ENCODE measurements around the gene GABRR3.

The GABRR3 gene

DNA sequence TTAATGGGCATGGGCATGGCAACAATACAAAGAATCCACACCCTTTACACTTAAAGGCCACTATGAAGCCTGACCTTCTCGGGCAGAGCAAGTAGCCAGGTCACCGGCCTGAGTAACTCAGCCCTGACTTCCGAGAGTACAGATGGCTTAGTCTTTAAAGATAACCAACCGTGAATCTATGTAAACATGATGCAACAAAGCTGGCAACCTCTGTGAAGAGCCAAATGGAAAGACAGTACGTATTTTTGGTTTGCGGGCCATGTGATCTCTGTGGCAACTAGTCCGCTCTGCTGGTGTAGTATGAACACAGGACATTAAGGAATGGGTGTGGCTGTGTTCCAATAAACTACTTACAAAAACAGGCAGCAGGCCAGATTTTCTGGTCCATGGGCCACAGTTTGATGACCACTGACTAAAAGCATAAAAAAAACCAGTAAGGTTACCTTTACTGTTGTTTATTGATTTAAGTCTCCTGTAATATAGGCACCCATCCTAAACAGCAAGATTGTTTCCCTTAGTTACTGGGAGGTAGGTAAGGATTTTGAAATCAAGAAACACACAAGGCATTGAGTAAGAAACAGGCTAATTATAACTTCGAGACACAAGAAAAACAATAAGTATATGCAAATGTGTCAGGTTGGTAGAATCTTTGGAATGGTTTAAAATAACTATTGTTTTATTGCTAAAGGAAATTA is 77.4 kb downstream of the GABRR3 start:
- DNase-seq (ENCODE audit: low read depth) = peak; percentile 90

DNA sequence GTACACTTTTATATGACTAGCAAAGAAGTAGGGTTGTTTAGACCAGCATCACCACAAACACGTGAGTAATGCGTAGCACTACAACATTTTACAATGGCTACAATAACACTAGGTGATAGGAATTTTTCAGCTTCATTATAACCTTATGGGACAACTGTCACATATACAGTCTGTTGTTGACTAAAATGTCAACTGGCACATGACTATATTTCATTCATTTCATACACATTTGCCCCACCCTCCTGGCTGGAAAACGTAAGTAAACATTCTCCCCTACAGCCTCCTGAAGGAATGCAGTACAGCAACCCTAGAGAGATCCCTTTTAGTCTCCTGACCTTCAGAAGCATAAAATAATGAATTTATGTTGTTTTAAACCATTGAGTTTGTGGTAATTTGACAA is 79.1 kb downstream of the GABRR3 start:
- no peak for DNase-seq (ENCODE audit: low read depth)

DNA sequence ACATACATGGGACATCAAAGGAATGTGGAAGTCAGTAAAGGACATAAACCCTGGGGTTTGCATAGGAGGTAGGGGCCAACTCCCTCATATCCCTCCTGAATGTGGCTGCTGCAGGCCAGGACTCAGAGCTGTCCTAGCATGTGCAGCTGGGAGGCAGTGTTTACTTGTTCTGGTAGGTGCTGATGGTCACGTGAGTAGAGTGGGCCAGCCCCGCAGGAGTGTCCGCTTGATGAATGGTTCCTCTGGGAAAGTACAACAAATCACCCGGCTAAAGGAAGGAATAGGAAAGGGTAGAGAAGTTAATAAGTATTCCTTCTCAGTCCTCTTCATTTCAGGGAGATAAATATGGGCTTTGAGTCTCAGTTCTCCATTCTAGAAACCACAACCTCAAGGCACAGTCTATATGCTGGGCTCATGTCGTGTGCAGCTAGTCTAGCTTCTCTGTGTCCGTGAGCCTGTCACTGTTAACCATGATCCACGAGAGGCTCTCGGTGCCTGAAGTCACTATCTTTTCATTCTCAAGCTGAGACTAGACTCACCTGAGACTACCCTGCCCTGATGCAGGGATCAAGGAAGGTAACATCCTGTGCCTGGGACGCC is 80.8 kb downstream of the GABRR3 start:
- DNase-seq (ENCODE audit: low read depth) = no peak

DNA sequence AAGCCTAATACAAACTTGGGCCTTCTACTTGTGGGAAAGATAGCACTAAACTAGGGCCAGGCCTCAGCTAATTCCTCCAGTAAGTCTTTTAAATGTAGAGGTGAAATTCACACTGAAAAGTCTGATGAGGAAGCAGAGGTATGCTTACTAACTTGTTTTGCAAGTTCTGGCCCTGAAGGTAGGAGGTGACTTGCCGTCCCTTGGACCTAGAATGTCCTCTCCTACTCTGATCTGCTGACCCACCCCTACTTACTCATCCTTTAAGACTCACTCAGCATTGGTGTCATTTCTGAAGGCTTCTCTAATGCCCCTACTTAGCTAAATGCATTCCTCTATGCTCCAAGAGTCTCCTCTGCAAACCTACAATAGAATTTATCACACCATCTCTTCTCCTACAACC is 82.2 kb downstream of the GABRR3 start:
- DNase-seq (ENCODE audit: low read depth) = no peak

DNA sequence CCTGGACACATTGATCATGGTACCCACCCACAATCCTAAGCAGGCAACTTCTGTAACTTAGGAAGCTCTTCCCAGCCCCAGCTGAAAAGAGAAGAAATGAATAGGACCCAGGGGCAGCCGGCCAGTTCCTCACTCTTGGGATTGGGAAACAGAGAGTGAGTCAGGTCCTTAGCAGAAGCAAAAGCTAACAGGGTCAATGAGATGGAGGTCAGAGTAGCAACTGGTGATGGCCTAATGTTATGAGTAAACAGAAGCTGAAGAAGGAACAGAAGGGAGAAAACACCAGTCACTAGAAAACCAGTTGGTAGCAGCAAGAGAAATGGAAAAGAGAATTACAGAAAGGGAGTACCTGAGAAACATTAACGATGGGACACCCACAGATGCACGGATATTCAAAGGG is 82.8 kb downstream of the GABRR3 start:
- DNase-seq (ENCODE audit: low read depth) = peak; percentile 96

DNA sequence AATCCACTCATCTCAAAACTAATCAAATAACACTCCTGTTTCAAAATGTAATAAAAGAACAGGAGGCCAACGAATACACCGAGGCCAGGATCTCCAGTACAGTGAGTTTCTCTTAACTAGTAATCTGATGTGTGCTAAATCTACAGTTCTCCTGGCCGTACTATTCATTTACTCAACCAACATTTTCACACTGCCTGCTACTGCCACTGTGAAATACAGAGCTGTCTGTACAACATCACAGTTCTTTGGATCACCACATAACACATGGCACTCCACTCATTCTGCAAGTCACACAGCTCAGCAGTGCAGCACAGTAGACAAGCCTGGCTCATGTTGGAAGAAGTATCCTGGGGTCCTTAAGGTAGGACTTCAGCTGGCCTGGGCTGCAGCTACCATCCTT is 84.8 kb downstream of the GABRR3 start:
- DNase-seq (ENCODE audit: low read depth) = no peak

DNA sequence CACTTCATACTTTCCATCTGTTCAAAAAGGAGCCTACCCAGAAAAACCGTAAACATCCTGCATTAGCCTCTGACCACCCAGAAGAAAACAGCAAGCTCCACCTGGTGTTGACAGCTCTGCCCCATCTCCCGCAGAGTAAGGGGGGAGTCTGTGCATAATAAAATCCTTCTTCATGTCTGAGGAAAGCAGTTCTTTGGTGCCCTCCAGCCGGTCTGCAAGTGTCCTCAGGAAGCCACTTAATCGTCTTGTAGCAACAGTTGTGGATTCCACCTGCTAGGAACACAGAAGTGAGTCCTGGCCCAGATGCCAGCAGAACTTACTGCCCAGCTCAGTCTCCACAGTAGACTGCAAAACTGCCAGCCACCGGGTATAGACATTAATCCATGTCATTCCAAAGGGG is 85.4 kb downstream of the GABRR3 start:
- DNase-seq (ENCODE audit: low read depth) = no peak

DNA sequence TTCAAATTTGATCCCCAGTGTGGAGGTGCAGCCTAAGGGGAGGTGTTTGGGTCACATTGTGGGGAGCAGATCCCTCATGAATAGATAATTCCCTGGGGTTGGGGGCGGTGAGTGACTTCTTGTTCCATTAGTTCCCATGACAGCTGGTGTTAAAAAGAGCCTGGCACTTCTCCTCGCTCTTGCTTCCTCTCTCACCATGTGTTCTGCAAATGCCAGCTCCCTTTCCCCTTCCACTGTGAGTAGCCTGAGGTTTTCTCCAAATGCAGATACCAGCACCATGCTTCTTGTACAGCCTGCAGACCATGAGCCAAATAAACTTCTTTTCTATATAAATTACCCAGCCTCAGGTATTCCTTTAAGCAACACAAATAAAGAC is 86.0 kb downstream of the GABRR3 start:
- no peak for DNase-seq (ENCODE audit: low read depth)

DNA sequence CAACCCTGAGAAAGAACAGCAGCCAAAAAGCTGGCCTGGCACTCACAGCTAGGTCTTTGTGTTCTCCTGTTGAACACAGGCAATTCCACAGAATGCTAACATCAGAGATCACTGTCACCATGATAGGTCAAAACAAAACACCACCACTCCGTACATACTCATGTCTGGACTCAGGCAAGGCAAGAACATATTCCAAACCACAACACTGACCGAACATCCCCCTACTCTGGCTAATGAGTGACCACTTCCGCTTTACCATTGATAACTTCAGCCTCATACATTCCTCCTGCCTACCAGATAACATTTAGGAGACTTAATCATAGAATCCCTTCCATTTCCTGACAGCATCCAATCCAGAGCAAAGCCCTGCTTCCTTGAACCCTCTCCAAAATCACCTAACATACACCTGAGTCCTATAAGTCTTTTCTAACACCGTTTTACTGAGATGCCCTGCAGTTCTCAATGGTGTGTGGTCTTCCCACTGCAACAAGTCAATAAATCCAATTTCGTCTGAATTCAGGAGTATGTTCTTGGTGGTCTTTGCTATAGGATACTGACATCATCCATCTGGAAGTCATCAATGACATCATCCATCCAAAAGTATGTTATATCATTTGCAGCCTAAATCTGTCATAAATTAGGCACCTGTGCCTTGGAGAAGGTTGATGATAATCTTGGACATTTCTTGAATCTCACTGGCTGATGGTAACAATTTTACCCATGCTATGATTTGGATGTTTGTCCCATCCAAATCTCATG is 86.6 kb downstream of the GABRR3 start:
- DNase-seq (ENCODE audit: low read depth) = no peak

DNA sequence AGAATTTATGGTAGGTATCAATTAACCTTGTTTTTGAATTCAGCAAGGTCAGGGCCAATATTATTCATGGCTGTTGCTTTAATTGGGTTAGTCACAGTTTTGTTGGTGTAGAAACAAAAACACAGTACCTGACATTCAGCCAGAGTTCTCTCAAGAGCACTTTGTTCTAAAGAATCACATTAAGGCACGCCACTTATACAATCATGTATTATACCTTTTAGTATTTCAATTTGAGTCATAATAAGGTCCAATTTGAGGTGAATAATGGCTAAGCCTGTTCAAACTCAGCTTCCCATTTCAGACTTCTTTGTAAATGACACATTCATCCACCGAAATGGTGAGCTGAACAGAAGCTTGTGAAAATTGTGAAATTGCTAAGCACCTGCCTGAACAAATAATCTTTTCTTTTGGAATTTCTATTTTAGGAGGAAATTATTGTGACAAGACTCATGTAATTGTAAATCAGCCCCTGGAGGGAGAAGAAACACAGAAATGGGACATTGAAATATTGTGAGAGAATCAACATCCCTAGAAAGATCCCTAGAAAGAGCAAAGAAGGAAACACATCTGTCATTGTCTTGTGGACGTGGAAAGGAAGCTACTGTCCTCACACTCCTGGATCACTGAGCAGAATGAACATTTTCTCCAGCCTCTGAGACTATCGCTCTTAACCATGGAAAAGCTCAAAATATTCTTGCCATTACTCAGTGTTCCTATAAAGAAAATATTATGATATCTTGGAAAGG is 92.1 kb downstream of the GABRR3 start:
- no peak for DNase-seq (ENCODE audit: low read depth)

DNA sequence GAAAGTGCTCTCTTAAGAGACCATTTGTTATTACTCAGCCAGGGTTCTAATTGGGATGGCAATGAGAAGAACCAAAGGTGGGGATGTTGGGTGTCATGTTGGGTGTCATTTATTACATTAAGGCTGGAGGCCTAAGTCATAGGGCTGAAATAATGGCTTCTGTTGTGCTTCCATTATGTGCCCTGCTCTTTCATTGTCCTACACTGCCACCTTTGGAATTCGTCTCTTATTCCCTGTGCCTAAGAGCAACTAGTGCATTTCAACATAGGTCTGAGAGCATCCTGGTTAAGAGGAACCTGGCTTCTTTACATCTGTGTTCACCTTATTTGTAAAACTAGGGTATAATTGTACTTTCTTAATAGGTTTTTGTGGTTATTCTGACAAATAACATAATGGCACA is 95.1 kb downstream of the GABRR3 start:
- DNase-seq (ENCODE audit: low read depth) = no peak

DNA sequence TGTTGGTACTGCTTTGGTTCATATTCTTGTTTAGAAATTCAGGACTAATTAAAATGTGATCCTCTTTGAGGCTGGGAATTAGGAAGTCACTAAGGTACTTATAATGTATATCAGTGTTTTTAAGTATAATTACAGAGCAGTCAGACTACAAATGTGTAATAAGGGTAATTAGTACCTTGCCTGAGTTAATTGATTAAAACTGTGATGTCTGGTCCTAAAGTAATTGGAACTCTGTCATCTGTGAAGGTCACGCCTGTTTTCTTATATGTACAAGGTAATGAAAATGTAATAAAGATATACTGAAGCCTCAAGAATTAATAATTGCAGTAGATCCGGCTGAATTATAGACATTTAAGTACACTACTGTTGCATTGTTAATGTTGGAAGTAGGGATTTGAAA is 95.7 kb downstream of the GABRR3 start:
- DNase-seq (ENCODE audit: low read depth) = no peak

DNA sequence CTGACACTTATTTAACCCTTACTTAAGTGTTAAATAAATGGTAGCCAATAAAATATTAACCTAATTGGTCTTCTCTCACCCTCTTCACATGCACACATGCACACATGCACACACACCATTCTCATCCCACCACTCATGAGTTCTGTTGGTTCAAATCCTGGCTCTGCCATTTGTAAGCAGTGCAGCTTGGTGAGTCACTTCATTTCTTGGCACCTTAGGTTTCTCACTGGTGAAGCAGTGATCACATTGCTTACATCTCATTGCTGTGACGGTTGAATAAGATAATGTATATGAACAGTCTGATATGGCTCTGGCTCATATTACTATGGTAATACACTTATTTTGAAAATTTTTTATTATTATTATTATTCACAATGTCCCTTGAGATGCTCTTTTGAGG is 96.7 kb downstream of the GABRR3 start:
- no peak for DNase-seq (ENCODE audit: low read depth)

DNA sequence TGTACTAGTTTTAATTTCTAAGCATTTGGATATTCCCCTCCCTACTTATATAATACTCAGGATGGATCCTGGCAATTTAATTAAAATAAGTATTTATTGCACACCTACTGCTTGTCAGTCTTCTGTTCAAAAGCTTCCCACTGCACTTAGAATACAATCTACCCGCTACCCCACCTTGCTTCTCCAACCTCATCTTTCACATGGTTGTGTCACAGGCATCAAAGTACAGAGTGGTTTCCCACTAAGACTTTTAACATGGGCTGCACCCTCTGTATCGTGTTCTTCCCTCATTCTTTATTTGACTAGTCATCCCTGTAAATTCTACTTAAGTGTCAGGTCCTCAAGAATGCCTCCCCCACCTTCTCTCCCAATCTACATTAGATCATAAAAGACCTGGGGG is 97.9 kb downstream of the GABRR3 start:
- DNase-seq (ENCODE audit: low read depth) = peak; percentile 23

DNA sequence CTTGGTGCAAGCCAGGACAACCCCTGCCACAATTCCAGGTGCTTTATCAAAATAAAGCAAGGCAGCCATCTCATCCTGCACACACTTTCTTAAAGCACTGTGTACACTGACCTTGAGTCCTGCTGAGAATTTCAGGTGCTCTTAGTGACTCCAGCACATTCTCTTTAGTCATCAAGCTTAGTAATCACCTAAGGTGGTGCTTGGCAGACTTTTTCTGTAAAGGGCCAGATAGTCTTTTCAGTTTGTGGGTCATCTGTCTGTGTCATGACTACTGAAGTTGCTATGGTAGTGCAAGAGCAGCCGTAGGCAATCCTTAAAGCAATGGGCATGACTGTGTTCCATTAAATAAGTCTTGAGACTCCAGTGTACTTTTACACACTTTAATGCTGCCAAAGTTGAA is 99.3 kb downstream of the GABRR3 start:
- DNase-seq (ENCODE audit: low read depth) = no peak
